Right lobe of liver (tissue), 4 donors: ENCODE measurements around the gene NRXN3.

Source experiments
- CTCF ChIP-seq, 4 donors: fragments of 200-600 bp in 3 of 4; fragments of 450-650 bp in 1 of 4; IDR thresholded peaks; one replicate each; pipeline versions ENCODE4 v1.5.1 to v1.8.0; 2016 to 2022; ENCODE audit warnings: antibody characterized with exemption in 4 of 4, mild to moderate bottlenecking in 2 of 4
- POLR2A ChIP-seq: fragments of 450-650 bp; IDR thresholded peaks from one replicate; pipeline ENCODE4 v1.6.1; 2017; ENCODE audit warnings: antibody characterized with exemption, mild to moderate bottlenecking
- donor health status: DM: no; HTN: no; CAD: no.
- donor health status: DM: no; HTN: no; CAD: no.
- donor health status: DM: no; HTN: yes; CAD: no.

DNA sequence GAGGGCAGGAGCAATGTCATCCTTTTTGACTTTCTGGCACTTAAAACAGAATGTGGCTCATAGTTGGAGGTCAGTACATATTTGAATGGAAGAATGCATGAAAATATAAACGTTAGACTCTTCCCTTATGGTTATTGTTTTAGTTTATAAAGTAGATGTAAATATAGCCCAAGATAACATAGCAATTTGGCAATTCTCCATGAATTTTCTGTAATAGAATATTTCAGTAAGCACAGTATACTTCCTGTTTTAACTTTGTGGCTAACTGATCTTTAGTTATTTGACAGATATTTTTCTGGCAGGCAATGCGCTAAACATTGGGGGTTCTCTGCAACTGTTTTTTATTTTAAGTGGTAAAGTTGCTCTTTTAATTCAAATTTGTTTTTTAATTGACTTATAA is 763.0 kb downstream of the NRXN3 start:
- TF ChIP-seq CTCF (IDR thresholded peaks at IDR 0.05) (no peak), POLR2A (no peak)
